ENCODE data around the gene ANO1. TPM values are rescaled to one million over a fixed set of nuclear protein-coding genes. Genes with fewer than 3 reads are reported as not detected.

Gene ANO1
- total and polyA plus RNA-seq, 2 of the 8 experiments (the other 6 are each of a cell fraction or from before 2014, with no cell fraction given) = 4.7 to 5.0 TPM

- peaks cover 21 to 31% of the 10 kb centered on the region in 2 experiments for H4K20me1 ChIP-seq (replicated peaks in 1 of 2; ENCODE audit: control insufficient read depth in 1 of 2, insufficient read depth in 2 of 2, low read length in 2 of 2)
- no peak overlapping the region for H3K4me3 ChIP-seq (ENCODE audit: extremely low read depth in 1 of 4, insufficient read depth in 2 of 4, low read depth in 3 of 4, low read length in 4 of 4)
These were observed 127.6 kb downstream of the ANO1 start for GRCh38 chr11:70205766-70206165.

More at GRCh38 chr11:70205766-70206165, 127.6 kb downstream of the ANO1 start:
- H3K9me3 ChIP-seq (ENCODE audit: insufficient read depth in 2 of 2, low read depth in 1 of 2, low read length in 1 of 2) = no peaks in the 10 kb centered on the region
- no peak overlapping the region for H2AFZ ChIP-seq (ENCODE audit: low read length)
- H3K14ac ChIP-seq (ENCODE audit: insufficient read length) = no peak overlapping the region
- no peak overlapping the region for H3K18ac ChIP-seq (ENCODE audit: extremely low read depth, low read length)
- 0 out of 2 replicates have a peak overlapping the region, but pooled peaks have one; percentile 10 for H2BK5ac ChIP-seq (ENCODE audit: low read depth, low read length)
- H4K8ac ChIP-seq (ENCODE audit: extremely low read depth, insufficient read depth, low read length) = no peak overlapping the region
- ChIA-PET POLR2A (ENCODE audit: partially characterized antibody) (interaction anchor here (1.0 to 3.5 kb wide), 3 partner anchors 7 to 193 kb away, joined by 3 to 22 read pairs (median 4); partner anchors contain the start of gene CTTN), CTCF (ENCODE audit: partially characterized antibody) (interaction anchor here (0.7 to 3.5 kb wide), 3 partner anchors 10 to 126 kb away, joined by 3 to 11 read pairs (median 4); no protein-coding TSS in a partner anchor)
- 0 out of 2 replicates have a peak overlapping the region, but pooled peaks have one; percentile 10 for H3K27ac ChIP-seq (ENCODE audit: low read depth, low read length)
- H4K5ac ChIP-seq (ENCODE audit: insufficient read length, low read depth, low read length) = no peak overlapping the region
- H3K23me2 ChIP-seq (ENCODE audit: low read depth, low read length) = peaks cover 10% of the 10 kb centered on the region
- no peak overlapping the region for H2BK120ac ChIP-seq (replicated peaks; ENCODE audit: low read depth, low read length)
- H3K4me2 ChIP-seq (ENCODE audit: insufficient read depth in 1 of 2, low read depth in 2 of 2, low read length in 2 of 2) = no peak overlapping the region; a peak in 1 of 4 replicates
- H3K9ac ChIP-seq (replicated peaks in 1 of 4; ENCODE audit: extremely low read depth in 1 of 4, low read depth in 3 of 4, low read length in 3 of 4) = no peak overlapping the region; a peak in 1 of 7 replicates
- peaks cover 10 to 17% (median 14%) of the 10 kb centered on the region in 4 experiments for H3K4me1 ChIP-seq (replicated peaks in 1 of 4; ENCODE audit: control insufficient read depth in 3 of 4, insufficient read depth in 4 of 4, low read length in 3 of 4)
- no peak overlapping the region for H4K91ac ChIP-seq (replicated peaks; ENCODE audit: insufficient read length, low read length)
- no peak overlapping the region for H3K4ac ChIP-seq (replicated peaks; ENCODE audit: insufficient read length, low read depth, low read length)
- no peak overlapping the region for H3K23ac ChIP-seq (ENCODE audit: insufficient read length)
- H2BK12ac ChIP-seq (ENCODE audit: low read depth, low read length) = no peak overlapping the region
- peaks cover 6% of the 10 kb centered on the region; the same call in 1 of the 2 replicates for H3K79me1 ChIP-seq (ENCODE audit: low read depth, low read length)
- no peak overlapping the region for H2BK20ac ChIP-seq (ENCODE audit: low read length)
- no peak overlapping the region for H2BK15ac ChIP-seq (ENCODE audit: low read length)
- no peaks in the 10 kb centered on the region for H3K27me3 ChIP-seq (replicated peaks in 1 of 4; ENCODE audit: control insufficient read depth in 3 of 4, extremely low read depth in 1 of 4, insufficient read depth in 3 of 4, low read length in 3 of 4)
- FAIRE-seq = no peak
- H3K79me2 ChIP-seq (ENCODE audit: control insufficient read depth in 1 of 2, insufficient read depth in 2 of 2, low read length in 2 of 2) = peaks cover 9 to 39% of the 10 kb centered on the region in 2 experiments
- 90% methylated on average over 7 of the region's 7 CpGs; no CpG with 5 or more reads in 1 of the 2 experiments for WGBS, 2 experiments (ENCODE audit: extremely low coverage in 1 of 2, insufficient coverage in 1 of 2, insufficient read length in 1 of 2, insufficient replicate concordance in 2 of 2, low coverage in 1 of 2, low lambda C conversion rate in 2 of 2, missing lambda C conversion rate in 1 of 2)
- TF ChIP-seq TEAD4 (IDR thresholded peaks at IDR 0.05; ENCODE audit: low read depth, low read length) (no peak), CREB1 (IDR thresholded peaks at IDR 0.05) (no peak), EP300 (IDR thresholded peaks at IDR 0.05; ENCODE audit: borderline replicate concordance in 1 of 2, low read depth in 2 of 2, low read length in 2 of 2) (no peak), TAF1 (IDR thresholded peaks at IDR 0.05; ENCODE audit: low read depth, low read length) (no peak), CTCF (IDR thresholded peaks at IDR 0.05; ENCODE audit: control extremely low read depth in 1 of 3, insufficient read depth in 1 of 3, low read depth in 1 of 3, low read length in 3 of 3) (no peak), POU5F1 (IDR thresholded peaks at IDR 0.05; ENCODE audit: low read depth, low read length) (no peak), NRF1 (IDR thresholded peaks at IDR 0.05; ENCODE audit: low read depth, low read length) (no peak), POLR2AphosphoS5 (IDR thresholded peaks at IDR 0.05; ENCODE audit: low read depth, low read length) (no peak), RFX5 (IDR thresholded peaks at IDR 0.05; ENCODE audit: borderline replicate concordance, low read depth, low read length) (no peak), CBX8 (IDR thresholded peaks at IDR 0.05; ENCODE audit: borderline replicate concordance, low read depth, low read length) (no peak), ATF3 (IDR thresholded peaks at IDR 0.05; ENCODE audit: insufficient read depth, low read depth, low read length) (no peak)
- no peak overlapping the region for H2AK5ac ChIP-seq (ENCODE audit: low read depth, low read length)
- peaks cover 10 to 21% (median 15%) of the 10 kb centered on the region in 4 experiments for H3K36me3 ChIP-seq (ENCODE audit: control insufficient read depth in 2 of 4, insufficient read depth in 4 of 4, low read length in 3 of 4)
- no peak overlapping the region for H3K56ac ChIP-seq (replicated peaks; ENCODE audit: insufficient read length, low read depth, low read length)
- no peak for DNase-seq (ENCODE audit: low read depth in 1 of 2, low spot score in 2 of 2)
